B cell (primary cell): ENCODE data around the gene PFKFB3. TPM values are rescaled to one million over a fixed set of nuclear protein-coding genes. Genes with fewer than 3 reads are reported as not detected.

ENCODE experiments used
- ATAC-seq: fragments of 200-7000 bp; cut with Tn5 transposase; one replicate; pipeline ENCODE4 v1.10.0; 2021; ENCODE audit warnings: low read depth, mild to moderate bottlenecking, moderate number of reproducible peaks, moderate library complexity
- CTCF ChIA-PET: fragments of 350-600 bp; sonication (Branson Sonifier 250); formaldehyde crosslinking; loops from one replicate; lab custom pipeline; 2021; ENCODE audit warnings: antibody characterized with exemption, inconsistent platforms; lab: Charles Lee
- POLR2A ChIA-PET: fragments of 350-600 bp; sonication (Branson Sonifier 250); formaldehyde crosslinking; loops from one replicate; lab custom pipeline; 2021; ENCODE audit warnings: antibody characterized with exemption; lab: Charles Lee
- DNase-seq: peaks from one replicate; pipeline ENCODE4 v3.0.0; 2013
- H2AFZ ChIP-seq: 2 replicates; pipeline ENCODE4 v1.6.1; 2012; ENCODE audit warnings: mild to moderate bottlenecking, low read depth, low read length; ENCODE audit not compliant: insufficient read depth, poor library complexity, severe bottlenecking
- H3K27ac ChIP-seq, 2 donors: 1 replicate in 1 of 2; 2 replicates in 1 of 2; pipeline ENCODE4 v1.5.1; 2012 to 2013; ENCODE audit warnings: low read length in 2 of 2, mild to moderate bottlenecking in 2 of 2, moderate library complexity in 1 of 2
- H3K27me3 ChIP-seq, 4 experiments: fragments of 200-600 bp in 1 of 4; sonication (generic) in 1 of 4; replicated peaks in 1 of 4; 1 replicate in 2 of 4; 2 replicates in 2 of 4; pipeline versions ENCODE4 v1.6.1 to v1.7.0; 2013 to 2016; ENCODE audit warnings: low read length in 3 of 4, mild to moderate bottlenecking in 2 of 4, mixed read lengths in 1 of 4, moderate library complexity in 1 of 4; ENCODE audit not compliant: insufficient read depth in 4 of 4, control insufficient read depth in 3 of 4; ENCODE audit errors: control extremely low read depth in 1 of 4
- H3K36me3 ChIP-seq, 2 experiments: replicated peaks in 1 of 2; 1 replicate in 1 of 2; 2 replicates in 1 of 2; pipeline versions ENCODE4 v1.6.1 to v1.7.1; 2013; ENCODE audit warnings: low read length in 1 of 2; ENCODE audit not compliant: insufficient read depth in 2 of 2, control insufficient read depth in 1 of 2; ENCODE audit errors: control extremely low read depth in 1 of 2, extremely low read depth in 1 of 2
- H3K4me1 ChIP-seq, 2 donors: fragments of 200-600 bp in 1 of 2; sonication (generic) in 1 of 2; 1 replicate in 1 of 2; 2 replicates in 1 of 2; pipeline versions ENCODE4 v1.5.1 to v1.6.1; 2013 to 2017; ENCODE audit warnings: low read length in 2 of 2; ENCODE audit not compliant: control insufficient read depth in 2 of 2, insufficient read depth in 2 of 2
- H3K4me2 ChIP-seq: replicated peaks from 2 replicates; pipeline ENCODE3; 2012; ENCODE audit warnings: mild to moderate bottlenecking, low read depth, low read length; ENCODE audit not compliant: poor library complexity, severe bottlenecking
- H3K4me3 ChIP-seq, 5 experiments: fragments of 200-600 bp in 1 of 5; sonication (generic) in 1 of 5; 1 replicate in 3 of 5; 2 replicates in 2 of 5; pipeline versions ENCODE4 v1.5.1 to v1.7.0; 2011 to 2016; ENCODE audit warnings: low read length in 4 of 5, mild to moderate bottlenecking in 4 of 5, low read depth in 2 of 5, control low read depth in 1 of 5, moderate library complexity in 1 of 5; ENCODE audit not compliant: insufficient read depth in 1 of 5; ENCODE audit errors: control extremely low read depth in 1 of 5, extremely low read depth in 1 of 5
- H3K79me2 ChIP-seq: fragments of 200-600 bp; sonication (generic); one replicate; pipeline ENCODE4 v1.6.0; 2016; ENCODE audit warnings: low read length; ENCODE audit not compliant: control insufficient read depth, insufficient read depth
- H3K9ac ChIP-seq: fragments of 200-600 bp; sonication (generic); 2 replicates; pipeline ENCODE4 v1.6.1; 2017; ENCODE audit warnings: mild to moderate bottlenecking, low read length, moderate library complexity
- H3K9me3 ChIP-seq, 3 donors: one replicate each; pipeline versions ENCODE4 v1.6.1 to v1.7.1; 2013; ENCODE audit warnings: low read length in 2 of 3; ENCODE audit not compliant: control insufficient read depth in 2 of 3, insufficient read depth in 1 of 3; ENCODE audit errors: control extremely low read depth in 1 of 3
- H4K20me1 ChIP-seq: 2 replicates; pipeline ENCODE4 v1.6.0; 2012; ENCODE audit warnings: mild to moderate bottlenecking, low read length; ENCODE audit not compliant: insufficient read depth, control insufficient read depth, poor library complexity, severe bottlenecking
- H3K27ac Mint-ChIP-seq: one replicate; pipeline ENCODE4 v1.8.0; 2021; ENCODE audit warnings: mixed read lengths
- H3K27me3 Mint-ChIP-seq: one replicate; pipeline ENCODE4 v1.8.0; 2021; ENCODE audit warnings: mixed read lengths
- H3K4me1 Mint-ChIP-seq: one replicate; pipeline ENCODE4 v1.8.0; 2021; ENCODE audit warnings: mixed read lengths
- H3K4me3 Mint-ChIP-seq: one replicate; pipeline ENCODE4 v1.8.0; 2021; ENCODE audit warnings: mixed read lengths
- H3K9me3 Mint-ChIP-seq: one replicate; pipeline ENCODE4 v1.8.0; 2022; ENCODE audit warnings: mixed read lengths; ENCODE audit not compliant: insufficient read depth
- EZH2 ChIP-seq: IDR thresholded peaks from 2 replicates; pipeline ENCODE4 v1.6.1; 2012; ENCODE audit warnings: borderline replicate concordance, low read depth, mild to moderate bottlenecking, moderate library complexity, low read length; ENCODE audit not compliant: insufficient read depth, poor library complexity, severe bottlenecking
- WGBS: methylation state at CpG from one replicate; pipeline ENCODE4 v1.1.5; 2013; ENCODE audit warnings: missing lambda C conversion rate; ENCODE audit not compliant: insufficient coverage; 5-methylcytosine and 5-hydroxymethylcytosine counted together
- intact Hi-C: fragments of 100-400 bp; cut with micrococcal nuclease; formaldehyde crosslinking; loops from one replicate; pipeline ENCODE4 v1.10.0; 2022
- polyA plus RNA-seq: library from polyadenylated mRNA; depleted of rRNA; stranded (reverse); fragments of >200 nt; gene quantifications from 2 replicates; pipeline ENCODE4 v1.2.3, GENCODE V29; 2012
- total RNA-seq, 2 donors: library from RNA; stranded (reverse); fragments of 120-200 nt in 1 of 2; gene quantifications; 1 replicate in 1 of 2; 2 replicates in 1 of 2; pipeline versions ENCODE4 v1.2.3 to v1.2.4, GENCODE V29; 2013 to 2022
- TF ChIP-seq, protein P1 (sequence below): fragments of 200-600 bp; IDR thresholded peaks from one replicate; pipeline ENCODE4 v1.8.0; 2022; ENCODE audit warnings: antibody characterized with exemption, mild to moderate bottlenecking

Gene PFKFB3
- total and polyA plus RNA-seq, 2 donors (not counting 1 experiment from before 2014, with no cell fraction given) = 13.2 to 239 TPM

DNA sequence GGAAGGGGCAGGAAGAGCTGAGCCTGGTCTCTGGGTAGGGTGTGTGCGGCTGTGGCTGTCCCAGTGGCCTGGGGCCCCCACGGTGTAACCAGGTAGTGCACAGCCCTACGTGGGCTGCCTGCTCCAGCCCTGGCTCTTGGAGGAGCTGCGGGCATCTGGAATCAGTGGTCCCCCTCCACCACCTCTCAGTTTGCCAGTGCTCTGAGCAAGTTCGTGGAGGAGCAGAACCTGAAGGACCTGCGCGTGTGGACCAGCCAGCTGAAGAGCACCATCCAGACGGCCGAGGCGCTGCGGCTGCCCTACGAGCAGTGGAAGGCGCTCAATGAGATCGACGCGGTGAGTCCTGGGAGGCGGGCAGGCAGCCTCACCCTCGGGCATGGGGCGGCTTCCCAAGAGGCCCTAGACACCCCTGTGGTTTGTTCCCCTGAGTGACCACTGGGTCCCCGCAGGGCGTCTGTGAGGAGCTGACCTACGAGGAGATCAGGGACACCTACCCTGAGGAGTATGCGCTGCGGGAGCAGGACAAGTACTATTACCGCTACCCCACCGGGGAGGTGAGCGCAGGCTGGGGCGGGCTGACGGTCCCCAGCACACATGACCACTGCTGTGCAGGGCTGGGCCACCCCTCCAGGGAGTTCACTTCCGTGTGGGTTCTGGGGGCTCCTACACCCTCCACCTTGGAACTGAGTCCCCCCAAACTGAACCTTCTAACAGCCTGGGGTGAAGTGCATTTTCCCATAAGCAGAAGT lies 18.6 kb downstream of the PFKFB3 start:
- no peak for ATAC-seq
- no peak overlapping the region for H3K27ac ChIP-seq
- no peaks in the 10 kb centered on the region for H3K9me3 Mint-ChIP-seq
- no peak overlapping the region for H3K27ac Mint-ChIP-seq
- no peak overlapping the region for H3K4me3 Mint-ChIP-seq
- H3K4me1 Mint-ChIP-seq = peaks cover 13% of the 10 kb centered on the region
- 98% methylated on average over 28 of the region's 30 CpGs for WGBS
- no peaks in the 10 kb centered on the region for H3K9me3 ChIP-seq
- no peak overlapping the region for H3K4me2 ChIP-seq
- ChIA-PET CTCF (no interaction called here), POLR2A (no interaction called here)
- TF ChIP-seq, protein P1, sequence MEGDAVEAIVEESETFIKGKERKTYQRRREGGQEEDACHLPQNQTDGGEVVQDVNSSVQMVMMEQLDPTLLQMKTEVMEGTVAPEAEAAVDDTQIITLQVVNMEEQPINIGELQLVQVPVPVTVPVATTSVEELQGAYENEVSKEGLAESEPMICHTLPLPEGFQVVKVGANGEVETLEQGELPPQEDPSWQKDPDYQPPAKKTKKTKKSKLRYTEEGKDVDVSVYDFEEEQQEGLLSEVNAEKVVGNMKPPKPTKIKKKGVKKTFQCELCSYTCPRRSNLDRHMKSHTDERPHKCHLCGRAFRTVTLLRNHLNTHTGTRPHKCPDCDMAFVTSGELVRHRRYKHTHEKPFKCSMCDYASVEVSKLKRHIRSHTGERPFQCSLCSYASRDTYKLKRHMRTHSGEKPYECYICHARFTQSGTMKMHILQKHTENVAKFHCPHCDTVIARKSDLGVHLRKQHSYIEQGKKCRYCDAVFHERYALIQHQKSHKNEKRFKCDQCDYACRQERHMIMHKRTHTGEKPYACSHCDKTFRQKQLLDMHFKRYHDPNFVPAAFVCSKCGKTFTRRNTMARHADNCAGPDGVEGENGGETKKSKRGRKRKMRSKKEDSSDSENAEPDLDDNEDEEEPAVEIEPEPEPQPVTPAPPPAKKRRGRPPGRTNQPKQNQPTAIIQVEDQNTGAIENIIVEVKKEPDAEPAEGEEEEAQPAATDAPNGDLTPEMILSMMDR = no peak
- TF ChIP-seq EZH2 = no peak
- no peaks in the 10 kb centered on the region for H3K27me3 Mint-ChIP-seq
- H3K4me1 ChIP-seq = peaks cover 6 to 9% of the 10 kb centered on the region in 2 donors
- H3K9ac ChIP-seq = no peak overlapping the region
- no peaks in the 10 kb centered on the region for H4K20me1 ChIP-seq
- H3K4me3 ChIP-seq = no peak overlapping the region
- intact Hi-C loops = no loop called here
- no peaks in the 10 kb centered on the region for H3K79me2 ChIP-seq
- no peaks in the 10 kb centered on the region for H3K27me3 ChIP-seq
- no peak for DNase-seq
- H2AFZ ChIP-seq = no peak overlapping the region
- H3K36me3 ChIP-seq = peaks cover 0 to 81% of the 10 kb centered on the region in 2 experiments
